DOHH2 (cell line): ENCODE data around the gene MSRB3.

Experiments used
- EZH2phosphoT487 ChIP-seq: fragments of 200-600 bp; sonication (generic); IDR thresholded peaks from 2 replicates; pipeline ENCODE4 v1.6.1; 2017; ENCODE audit warnings: borderline replicate concordance, mild to moderate bottlenecking, antibody characterized with exemption, low read length, moderate library complexity, mixed read lengths
- TF ChIP-seq, protein P1 (sequence below): fragments of 200-600 bp; sonication (generic); IDR thresholded peaks from one replicate; pipeline ENCODE4 v1.5.1; 2014; ENCODE audit warnings: antibody characterized with exemption, mild to moderate bottlenecking, low read depth, low read length; ENCODE audit not compliant: poor library complexity, severe bottlenecking

DNA sequence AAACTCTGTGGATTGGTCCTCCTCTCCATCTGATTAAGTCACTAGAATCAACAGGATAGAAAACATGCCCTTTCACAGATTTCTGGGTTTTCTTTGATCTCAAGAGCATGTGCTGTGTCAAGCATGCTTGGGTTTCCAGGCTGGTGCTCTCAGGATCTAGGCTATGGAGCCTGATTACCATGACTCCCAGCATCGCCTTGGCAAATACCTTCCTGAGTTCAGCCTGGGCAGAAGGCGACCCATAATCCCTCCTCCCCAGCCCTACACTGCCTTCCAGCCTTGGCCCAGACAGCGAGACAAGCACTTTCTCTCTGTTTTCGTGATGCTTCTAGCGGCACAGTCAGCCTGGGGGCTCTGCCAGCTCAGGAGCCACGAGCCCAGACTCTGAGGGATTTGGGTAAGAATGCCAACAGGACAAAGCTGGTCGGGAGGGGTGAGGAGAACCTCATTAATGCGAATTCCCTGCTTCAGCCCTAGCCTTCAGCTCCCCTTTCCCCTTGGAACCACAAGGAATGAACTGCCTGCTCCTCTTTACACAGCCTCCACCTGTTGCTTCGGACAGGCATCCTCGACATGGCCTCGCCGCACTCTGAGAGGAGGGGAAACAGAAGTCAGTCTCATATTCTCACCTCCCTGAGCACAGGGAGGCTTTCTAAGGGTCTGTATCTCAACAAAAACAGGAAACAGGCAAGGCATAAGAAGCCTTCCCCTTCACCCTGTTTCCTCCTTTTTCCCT is 227.1 kb downstream of the MSRB3 start:
- TF ChIP-seq, protein P1, sequence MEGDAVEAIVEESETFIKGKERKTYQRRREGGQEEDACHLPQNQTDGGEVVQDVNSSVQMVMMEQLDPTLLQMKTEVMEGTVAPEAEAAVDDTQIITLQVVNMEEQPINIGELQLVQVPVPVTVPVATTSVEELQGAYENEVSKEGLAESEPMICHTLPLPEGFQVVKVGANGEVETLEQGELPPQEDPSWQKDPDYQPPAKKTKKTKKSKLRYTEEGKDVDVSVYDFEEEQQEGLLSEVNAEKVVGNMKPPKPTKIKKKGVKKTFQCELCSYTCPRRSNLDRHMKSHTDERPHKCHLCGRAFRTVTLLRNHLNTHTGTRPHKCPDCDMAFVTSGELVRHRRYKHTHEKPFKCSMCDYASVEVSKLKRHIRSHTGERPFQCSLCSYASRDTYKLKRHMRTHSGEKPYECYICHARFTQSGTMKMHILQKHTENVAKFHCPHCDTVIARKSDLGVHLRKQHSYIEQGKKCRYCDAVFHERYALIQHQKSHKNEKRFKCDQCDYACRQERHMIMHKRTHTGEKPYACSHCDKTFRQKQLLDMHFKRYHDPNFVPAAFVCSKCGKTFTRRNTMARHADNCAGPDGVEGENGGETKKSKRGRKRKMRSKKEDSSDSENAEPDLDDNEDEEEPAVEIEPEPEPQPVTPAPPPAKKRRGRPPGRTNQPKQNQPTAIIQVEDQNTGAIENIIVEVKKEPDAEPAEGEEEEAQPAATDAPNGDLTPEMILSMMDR: no peak
- no peak for TF ChIP-seq EZH2phosphoT487
